DOHH2 (cell line): ENCODE results near the gene ITGAV.

Experiments used
- H3F3A ChIP-seq: fragments of 200-600 bp; sonication (generic), shearing (Covaris generic); 2 replicates; pipeline ENCODE4 v1.6.0; 2016; ENCODE audit warnings: antibody characterized with exemption, mild to moderate bottlenecking; ENCODE audit not compliant: control insufficient read depth, insufficient read depth
- H3K27ac ChIP-seq: fragments of 200-600 bp; sonication (generic); 2 replicates; pipeline ENCODE4 v1.5.1; 2014; ENCODE audit warnings: low read depth, mild to moderate bottlenecking, low read length, moderate library complexity
- H3K27me3 ChIP-seq: fragments of 200-600 bp; sonication (generic); 2 replicates; pipeline ENCODE4 v1.6.1; 2014; ENCODE audit warnings: mild to moderate bottlenecking, low read length, mixed read lengths; ENCODE audit not compliant: control insufficient read depth
- H3K36me3 ChIP-seq: fragments of 200-600 bp; sonication (generic); 2 replicates; pipeline ENCODE4 v1.6.1; 2014; ENCODE audit warnings: mild to moderate bottlenecking, low read length, moderate library complexity, mixed read lengths; ENCODE audit not compliant: control insufficient read depth
- H3K4me1 ChIP-seq: fragments of 200-600 bp; sonication (generic); 2 replicates; pipeline ENCODE4 v1.6.1; 2014; ENCODE audit warnings: mild to moderate bottlenecking, low read length, mixed read lengths; ENCODE audit not compliant: control insufficient read depth
- H3K4me2 ChIP-seq: fragments of 200-600 bp; sonication (generic); 2 replicates; pipeline ENCODE4 v1.6.0; 2014; ENCODE audit warnings: mild to moderate bottlenecking, low read length, moderate library complexity
- H3K4me3 ChIP-seq: fragments of 200-600 bp; sonication (generic); 2 replicates; pipeline ENCODE4 v1.5.1; 2014; ENCODE audit warnings: mild to moderate bottlenecking, low read length, mixed read lengths
- H3K79me2 ChIP-seq: fragments of 200-600 bp; sonication (generic); 2 replicates; pipeline ENCODE4 v1.6.1; 2014; ENCODE audit warnings: mild to moderate bottlenecking, low read length, mixed read lengths; ENCODE audit not compliant: control insufficient read depth
- H3K9me2 ChIP-seq: fragments of 200-600 bp; sonication (generic); replicated peaks from 2 replicates; pipeline ENCODE4 v1.6.1; 2014; ENCODE audit warnings: mild to moderate bottlenecking, low read length, mixed read lengths; ENCODE audit not compliant: control insufficient read depth
- H3K9me3 ChIP-seq: fragments of 200-600 bp; sonication (generic); 2 replicates; pipeline ENCODE4 v1.6.1; 2014; ENCODE audit warnings: antibody characterized with exemption, low read length, mixed read lengths; ENCODE audit not compliant: control insufficient read depth, insufficient read depth
- H4K20me1 ChIP-seq: fragments of 200-600 bp; sonication (generic); 2 replicates; pipeline ENCODE4 v1.6.0; 2014; ENCODE audit warnings: low read depth, mild to moderate bottlenecking, antibody characterized with exemption, low read length, moderate library complexity; ENCODE audit not compliant: control insufficient read depth, insufficient read depth
- CTCF ChIP-seq: fragments of 200-600 bp; sonication (generic); IDR thresholded peaks from one replicate; pipeline ENCODE4 v1.5.1; 2014; ENCODE audit warnings: antibody characterized with exemption, mild to moderate bottlenecking, low read depth, low read length; ENCODE audit not compliant: poor library complexity, severe bottlenecking
- EZH2phosphoT487 ChIP-seq: fragments of 200-600 bp; sonication (generic); IDR thresholded peaks from 2 replicates; pipeline ENCODE4 v1.6.1; 2017; ENCODE audit warnings: borderline replicate concordance, mild to moderate bottlenecking, antibody characterized with exemption, low read length, moderate library complexity, mixed read lengths

The ITGAV gene

GRCh38 chr2:186569897-186570296 lies 20.0 kb upstream of the ITGAV start:
- H3K79me2 ChIP-seq, result no peaks in the 10 kb centered on the region
- H3K4me2 ChIP-seq, result no peak overlapping the region
- H3F3A ChIP-seq, result no peaks in the 10 kb centered on the region
- no peaks in the 10 kb centered on the region for H3K27me3 ChIP-seq
- no peaks in the 10 kb centered on the region for H3K36me3 ChIP-seq
- TF ChIP-seq EZH2phosphoT487 (no peak), CTCF (no peak)
- no peaks in the 10 kb centered on the region for H4K20me1 ChIP-seq
- no peak overlapping the region for H3K27ac ChIP-seq
- H3K9me3 ChIP-seq, result no peaks in the 10 kb centered on the region
- no peak overlapping the region for H3K4me3 ChIP-seq
- no peaks in the 10 kb centered on the region for H3K4me1 ChIP-seq
- no peaks in the 10 kb centered on the region for H3K9me2 ChIP-seq

GRCh38 chr2:186570604-186571003 lies 19.3 kb upstream of the ITGAV start:
- Histone ChIP-seq H3K36me3 (no peaks in the 10 kb centered on the region), H3K79me2 (no peaks in the 10 kb centered on the region), H3K9me2 (no peaks in the 10 kb centered on the region), H4K20me1 (no peaks in the 10 kb centered on the region), H3K9me3 (no peaks in the 10 kb centered on the region), H3F3A (no peaks in the 10 kb centered on the region), H3K4me3 (no peak overlapping the region), H3K4me1 (no peaks in the 10 kb centered on the region), H3K27me3 (no peaks in the 10 kb centered on the region), H3K27ac (no peak overlapping the region), H3K4me2 (no peak overlapping the region)
- TF ChIP-seq EZH2phosphoT487 (no peak), CTCF (no peak)

GRCh38 chr2:186572705-186573104 lies 17.2 kb upstream of the ITGAV start:
- Histone ChIP-seq H3K4me3 (no peak overlapping the region), H4K20me1 (no peaks in the 10 kb centered on the region), H3K9me2 (no peaks in the 10 kb centered on the region), H3K4me1 (no peaks in the 10 kb centered on the region), H3K36me3 (no peaks in the 10 kb centered on the region), H3K9me3 (no peaks in the 10 kb centered on the region), H3F3A (no peaks in the 10 kb centered on the region), H3K27me3 (no peaks in the 10 kb centered on the region), H3K79me2 (no peaks in the 10 kb centered on the region), H3K27ac (no peak overlapping the region), H3K4me2 (no peak overlapping the region)
- TF ChIP-seq EZH2phosphoT487 (no peak), CTCF (no peak)

GRCh38 chr2:186573531-186573930 lies 16.3 kb upstream of the ITGAV start:
- H3K9me2 ChIP-seq, result no peaks in the 10 kb centered on the region
- H3K36me3 ChIP-seq, result no peaks in the 10 kb centered on the region
- no peaks in the 10 kb centered on the region for H3F3A ChIP-seq
- no peaks in the 10 kb centered on the region for H3K9me3 ChIP-seq
- no peaks in the 10 kb centered on the region for H4K20me1 ChIP-seq
- H3K4me1 ChIP-seq, result no peaks in the 10 kb centered on the region
- no peaks in the 10 kb centered on the region for H3K27me3 ChIP-seq
- H3K79me2 ChIP-seq, result no peaks in the 10 kb centered on the region
- no peak overlapping the region for H3K4me2 ChIP-seq
- H3K4me3 ChIP-seq, result no peak overlapping the region
- no peak overlapping the region for H3K27ac ChIP-seq
- TF ChIP-seq EZH2phosphoT487 (no peak), CTCF (no peak)
